KOPT-K1 (cell line): ENCODE measurements around the gene DOCK2.

ENCODE experiments used
- H3K27ac ChIP-seq: fragments of 200-600 bp; sonication (generic); 2 replicates; pipeline ENCODE4 v1.5.1; 2016; ENCODE audit warnings: antibody characterized with exemption, mild to moderate bottlenecking, low read depth, low read length; ENCODE audit not compliant: poor library complexity, severe bottlenecking
- H3K36me3 ChIP-seq: fragments of 200-600 bp; sonication (generic); 2 replicates; pipeline ENCODE4 v1.5.1; 2017; ENCODE audit warnings: antibody characterized with exemption, mild to moderate bottlenecking, low read length, moderate library complexity; ENCODE audit not compliant: insufficient read depth
- H3K9me3 ChIP-seq: fragments of 200-600 bp; sonication (generic); 2 replicates; pipeline ENCODE4 v1.5.1; 2017; ENCODE audit warnings: antibody characterized with exemption, low read length, mild to moderate bottlenecking; ENCODE audit not compliant: insufficient read depth, poor library complexity, severe bottlenecking

DOCK2 gene

GRCh38 chr5:170131235-170131634 lies 494.2 kb downstream of the DOCK2 start:
- Histone ChIP-seq H3K9me3 (peaks cover 14% of the 10 kb centered on the region), H3K27ac (no peak overlapping the region), H3K36me3 (no peaks in the 10 kb centered on the region)

DNA sequence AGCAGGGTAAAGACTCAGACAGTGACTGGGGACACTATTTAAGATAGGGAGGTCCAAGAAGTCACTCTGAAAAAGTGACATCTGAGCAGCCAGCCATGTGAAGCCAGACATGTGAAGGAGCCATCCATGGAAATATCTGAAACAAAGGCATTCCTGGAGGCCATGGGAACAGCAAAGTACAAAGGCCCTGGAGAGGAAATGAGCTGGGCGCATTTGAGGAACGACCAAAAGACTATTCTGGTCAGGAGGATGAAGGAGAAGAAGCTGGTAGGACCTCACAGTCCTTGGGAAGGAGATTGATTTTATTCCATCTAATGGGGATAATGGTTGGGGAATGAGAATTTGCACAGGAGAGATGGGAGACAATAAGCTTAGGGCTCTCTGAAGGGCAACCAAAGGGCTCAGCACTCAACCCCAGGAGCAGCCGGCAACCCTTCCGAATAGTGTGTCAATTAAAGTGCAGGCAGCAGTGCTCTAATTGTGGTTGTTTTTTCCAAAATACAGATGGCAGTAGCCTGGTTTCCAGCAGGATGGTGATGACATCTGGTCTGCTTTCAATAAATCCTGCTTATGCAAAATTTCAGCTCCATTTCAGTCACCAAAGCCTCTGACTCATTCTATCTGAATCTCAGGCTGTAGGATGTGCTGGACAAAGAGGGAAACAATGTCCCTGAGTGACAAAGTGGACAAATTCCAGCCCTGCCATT lies 495.3 kb downstream of the DOCK2 start:
- no peak overlapping the region for H3K27ac ChIP-seq

More for the DNA sequence above, 495.3 kb downstream of the DOCK2 start:
- peaks cover 5% of the 10 kb centered on the region for H3K9me3 ChIP-seq
- H3K36me3 ChIP-seq = no peaks in the 10 kb centered on the region
